Measurements from ENCODE around the gene OLFM2. TPM values are rescaled to one million over a fixed set of nuclear protein-coding genes. Genes with fewer than 3 reads are reported as not detected.

Gene OLFM2
- total RNA-seq, 1 donor from 2014 or later = 55.0 TPM

GRCh38 chr19:9860407-9860806 lies 75.9 kb downstream of the OLFM2 start:
- TF ChIP-seq CTCF (IDR thresholded peaks at IDR 0.05; ENCODE audit: unreplicated experiment) = no peak
- H3K9me3 Mint-ChIP-seq (ENCODE audit: low read depth) = no peaks in the 10 kb centered on the region
- no peak overlapping the region for H3K4me3 Mint-ChIP-seq (ENCODE audit: low read depth)
- DNase-seq (ENCODE audit: low spot score, unreplicated experiment) = no peak
- H3K4me1 Mint-ChIP-seq (ENCODE audit: low read depth) = no peaks in the 10 kb centered on the region
- H3K36me3 Mint-ChIP-seq (ENCODE audit: insufficient read depth) = peaks cover 21% of the 10 kb centered on the region
- H3K27ac Mint-ChIP-seq = no peak overlapping the region
- no peaks in the 10 kb centered on the region for H3K27me3 Mint-ChIP-seq

- TF ChIP-seq CTCF (IDR thresholded peaks at IDR 0.05; ENCODE audit: unreplicated experiment) = no peak
- peaks cover 27% of the 10 kb centered on the region for H3K36me3 Mint-ChIP-seq (ENCODE audit: insufficient read depth)
These were observed 77.5 kb downstream of the OLFM2 start for GRCh38 chr19:9858766-9859165.

DNA sequence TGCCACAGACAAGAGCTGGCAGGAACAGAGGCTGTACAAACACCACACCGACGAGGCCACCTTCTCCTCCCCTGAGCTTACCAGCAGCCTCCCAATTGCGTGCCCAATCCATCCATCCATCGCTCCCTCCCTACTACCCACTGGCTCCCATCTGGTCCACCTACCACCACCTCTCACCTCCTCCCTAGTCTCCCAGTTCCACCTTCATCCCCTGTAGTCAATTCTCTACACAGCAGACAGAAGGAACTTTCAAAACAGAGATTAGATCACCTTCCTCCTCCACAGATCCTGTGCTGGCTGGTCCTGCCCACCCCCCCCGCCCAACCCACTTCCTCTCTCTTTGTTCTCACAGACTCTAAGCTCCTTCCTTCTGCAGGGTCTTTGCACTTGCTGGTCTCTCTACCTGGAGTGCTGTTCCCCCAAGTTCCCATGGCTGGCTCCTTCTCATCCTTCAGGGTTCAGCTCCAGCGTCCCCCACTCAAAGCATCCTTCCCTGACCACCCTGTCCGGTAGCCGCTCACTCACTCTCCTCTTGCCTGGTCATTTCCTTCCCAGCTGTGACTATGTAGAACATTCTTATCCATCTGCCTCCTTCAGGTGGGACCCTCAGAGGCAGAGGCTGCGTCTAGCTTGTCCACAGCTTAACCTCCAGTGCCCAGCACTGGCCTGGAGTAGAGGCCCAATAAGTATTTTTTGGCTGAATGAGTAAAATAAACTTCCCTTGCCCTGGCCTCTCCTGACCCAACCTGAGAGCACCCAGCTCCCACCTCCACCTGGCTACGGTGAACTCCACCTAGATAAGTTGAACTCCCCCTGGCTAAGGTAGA lies 78.2 kb downstream of the OLFM2 start:
- Mint-ChIP-seq H3K9me3 (ENCODE audit: low read depth) (peaks cover 4% of the 10 kb centered on the region), H3K27ac (peak overlapping the region; percentile 45), H3K4me3 (ENCODE audit: low read depth) (no peak overlapping the region), H3K36me3 (ENCODE audit: insufficient read depth) (peaks cover 29% of the 10 kb centered on the region), H3K27me3 (no peaks in the 10 kb centered on the region), H3K4me1 (ENCODE audit: low read depth) (peaks cover 7% of the 10 kb centered on the region)
- TF ChIP-seq CTCF (IDR thresholded peaks at IDR 0.05; ENCODE audit: unreplicated experiment) = no peak
- DNase-seq (ENCODE audit: low spot score, unreplicated experiment) = no peak

More at GRCh38 chr19:9858766-9859165, 77.5 kb downstream of the OLFM2 start:
- Mint-ChIP-seq H3K27me3 (no peaks in the 10 kb centered on the region), H3K9me3 (ENCODE audit: low read depth) (peaks cover 2% of the 10 kb centered on the region), H3K4me3 (ENCODE audit: low read depth) (no peak overlapping the region), H3K4me1 (ENCODE audit: low read depth) (peaks cover 1% of the 10 kb centered on the region), H3K27ac (no peak overlapping the region)
- DNase-seq (ENCODE audit: low spot score, unreplicated experiment) = no peak

GRCh38 chr19:9857076-9857721 lies 79.1 kb downstream of the OLFM2 start:
- TF ChIP-seq CTCF (IDR thresholded peaks at IDR 0.05; ENCODE audit: unreplicated experiment) = no peak
- H3K9me3 Mint-ChIP-seq (ENCODE audit: low read depth) = peaks cover 4% of the 10 kb centered on the region
- H3K4me1 Mint-ChIP-seq (ENCODE audit: low read depth) = peaks cover 8% of the 10 kb centered on the region
- H3K4me3 Mint-ChIP-seq (ENCODE audit: low read depth) = no peak overlapping the region
- peaks cover 31% of the 10 kb centered on the region for H3K36me3 Mint-ChIP-seq (ENCODE audit: insufficient read depth)
- H3K27ac Mint-ChIP-seq = no peak overlapping the region
- no peaks in the 10 kb centered on the region for H3K27me3 Mint-ChIP-seq
- no peak for DNase-seq (ENCODE audit: low spot score, unreplicated experiment)

GRCh38 chr19:9856609-9857008 lies 79.7 kb downstream of the OLFM2 start:
- no peaks in the 10 kb centered on the region for H3K27me3 Mint-ChIP-seq
- H3K4me1 Mint-ChIP-seq (ENCODE audit: low read depth) = peaks cover 8% of the 10 kb centered on the region
- no peak for TF ChIP-seq CTCF (IDR thresholded peaks at IDR 0.05; ENCODE audit: unreplicated experiment)
- no peak for DNase-seq (ENCODE audit: low spot score, unreplicated experiment)
- no peak overlapping the region for H3K27ac Mint-ChIP-seq
- peaks cover 4% of the 10 kb centered on the region for H3K9me3 Mint-ChIP-seq (ENCODE audit: low read depth)
- no peak overlapping the region for H3K4me3 Mint-ChIP-seq (ENCODE audit: low read depth)
- peaks cover 28% of the 10 kb centered on the region for H3K36me3 Mint-ChIP-seq (ENCODE audit: insufficient read depth)

Data from progenitor cell of endocrine pancreas (in vitro differentiated cells).